NCI-H1930 (cell line): ENCODE data around the gene LCN2.
"Not testable (repeated sequence)": the region's sequence is repeated elsewhere in the genome, so short reads cannot be mapped to it uniquely, and the experiment has no call there.

Experiments
- DNase-seq, 2 experiments: peaks; one replicate each; lab custom pipeline; 2025; lab: John Stamatoyannopoulos, UW

The LCN2 gene

GRCh38 chr9:128168731-128169308, 19.6 kb downstream of the LCN2 start:
- no peak for DNase-seq

GRCh38 chr9:128169492-128169891, 20.2 kb downstream of the LCN2 start:
- no peak for DNase-seq

GRCh38 chr9:128169925-128170324, 20.7 kb downstream of the LCN2 start:
- DNase-seq, result no peak

GRCh38 chr9:128174062-128174461, 24.8 kb downstream of the LCN2 start:
- no peak for DNase-seq

- no peak for DNase-seq
These were observed 25.9 kb downstream of the LCN2 start for GRCh38 chr9:128175102-128175563.

GRCh38 chr9:128175726-128176125, 26.5 kb downstream of the LCN2 start:
- no peak for DNase-seq

GRCh38 chr9:128178806-128179431, 29.7 kb downstream of the LCN2 start:
- DNase-seq, result no peak

GRCh38 chr9:128180001-128180400, 30.7 kb downstream of the LCN2 start:
- DNase-seq, result no peak

GRCh38 chr9:128180447-128180846, 31.2 kb downstream of the LCN2 start:
- no peak for DNase-seq

GRCh38 chr9:128181480-128181879, 32.2 kb downstream of the LCN2 start:
- DNase-seq, result not testable (repeated sequence)

- DNase-seq, result no peak
These were observed 33.8 kb downstream of the LCN2 start for GRCh38 chr9:128182893-128183588.

GRCh38 chr9:128185979-128186965, 37.0 kb downstream of the LCN2 start:
- DNase-seq, result no peak

GRCh38 chr9:128187361-128187760, 38.1 kb downstream of the LCN2 start:
- DNase-seq, result no peak

- no peak for DNase-seq
These were observed 39.0 kb downstream of the LCN2 start for GRCh38 chr9:128188209-128188608.

GRCh38 chr9:128190013-128190412, 40.8 kb downstream of the LCN2 start:
- DNase-seq, result no peak

- DNase-seq, result no peak
These were observed 41.5 kb downstream of the LCN2 start for GRCh38 chr9:128190516-128191405.

- DNase-seq, result peak; percentile 35 to 82
These were observed 42.3 kb downstream of the LCN2 start, which contains the start of gene CIZ1 for GRCh38 chr9:128191406-128192046. CIZ1 (minus strand) TSS chr9:128191572; CDS start chr9:128190857, 715 bp downstream.

- DNase-seq, result peak; percentile 19 to 28
These were observed 43.5 kb downstream of the LCN2 start for GRCh38 chr9:128192601-128193371.

GRCh38 chr9:128193469-128194096, 44.3 kb downstream of the LCN2 start:
- DNase-seq, result no peak
